DMS53 treated with DMSO at 0.1 percent for 48 hours (cell line): ENCODE data around the gene RUNX2.
"Not testable (repeated sequence)": the region's sequence is repeated elsewhere in the genome, so short reads cannot be mapped to it uniquely, and the experiment has no call there.

ENCODE experiments used
- DNase-seq: peaks from one replicate; lab custom pipeline; 2025; ENCODE audit not compliant: unreplicated experiment; lab: John Stamatoyannopoulos, UW

RUNX2 gene

GRCh38 chr6:45327956-45328522 lies at the start of gene RUNX2:
Gene RUNX2, plus strand, starts transcription at chr6:45328330. Its CDS starts 397 bp downstream, at chr6:45328727.
- no peak for DNase-seq

- no peak for DNase-seq
Observed at GRCh38 chr6:45278367-45278766, 49.8 kb upstream of the RUNX2 start.

- not testable (repeated sequence) for DNase-seq
Observed at GRCh38 chr6:45286707-45287106, 41.4 kb upstream of the RUNX2 start.

- DNase-seq = no peak
Observed at GRCh38 chr6:45289751-45290514, 38.2 kb upstream of the RUNX2 start.

GRCh38 chr6:45293306-45293705 lies 34.8 kb upstream of the RUNX2 start:
- DNase-seq = no peak

GRCh38 chr6:45294065-45294701 lies 33.9 kb upstream of the RUNX2 start:
- not testable (repeated sequence) for DNase-seq

GRCh38 chr6:45297320-45297719 lies 30.8 kb upstream of the RUNX2 start:
- DNase-seq = no peak

GRCh38 chr6:45299096-45299581 lies 29.0 kb upstream of the RUNX2 start:
- DNase-seq = no peak

- DNase-seq = no peak
Observed at GRCh38 chr6:45300736-45301135, 27.4 kb upstream of the RUNX2 start.

GRCh38 chr6:45301348-45302142 lies 26.6 kb upstream of the RUNX2 start:
- DNase-seq = no peak

- no peak for DNase-seq
Observed at GRCh38 chr6:45302832-45303231, 25.3 kb upstream of the RUNX2 start.

GRCh38 chr6:45305546-45305945 lies 22.6 kb upstream of the RUNX2 start:
- no peak for DNase-seq

GRCh38 chr6:45310118-45310788 lies 17.9 kb upstream of the RUNX2 start:
- no peak for DNase-seq

- DNase-seq = no peak
Observed at GRCh38 chr6:45314146-45314545, 14.0 kb upstream of the RUNX2 start.

- no peak for DNase-seq
Observed at GRCh38 chr6:45320349-45320748, 7.8 kb upstream of the RUNX2 start.

- DNase-seq = no peak
Observed at GRCh38 chr6:45323656-45324224, 4.4 kb upstream of the RUNX2 start.

- no peak for DNase-seq
Observed at GRCh38 chr6:45326698-45327417, 1.3 kb upstream of the RUNX2 start.

GRCh38 chr6:45328523-45328922 lies 393 bp downstream of the RUNX2 start:
- no peak for DNase-seq

- no peak for DNase-seq
Observed at GRCh38 chr6:45344900-45345299, 16.8 kb downstream of the RUNX2 start.
